GM04503 (cell line): ENCODE measurements around the gene GREM1.
A peak's percentile ranks its signal among the peaks of the same experiment; 100 is the strongest.

ENCODE experiments used
- DNase-seq: peaks from one replicate; pipeline ENCODE4 v3.0.0-alpha.2; 2012; ENCODE audit warnings: low read depth

Gene GREM1

GRCh38 chr15:32730677-32731654, 13.2 kb downstream of the GREM1 start:
- no peak for DNase-seq

- DNase-seq: no peak
Observed at GRCh38 chr15:32732574-32733157, 14.9 kb downstream of the GREM1 start.

GRCh38 chr15:32733281-32733680, 15.5 kb downstream of the GREM1 start:
- no peak for DNase-seq

- DNase-seq: no peak
Observed at GRCh38 chr15:32735989-32736700, 18.3 kb downstream of the GREM1 start.

GRCh38 chr15:32736701-32737061, 18.9 kb downstream of the GREM1 start:
- DNase-seq: no peak

GRCh38 chr15:32737304-32737703, 19.5 kb downstream of the GREM1 start:
- DNase-seq: no peak

- no peak for DNase-seq
Observed at GRCh38 chr15:32738666-32739065, 20.9 kb downstream of the GREM1 start.

- no peak for DNase-seq
Observed at GRCh38 chr15:32739522-32740063, 21.8 kb downstream of the GREM1 start.

- DNase-seq: no peak
Observed at GRCh38 chr15:32743411-32744140, 25.8 kb downstream of the GREM1 start.

GRCh38 chr15:32746116-32746857, 28.5 kb downstream of the GREM1 start:
- no peak for DNase-seq

- DNase-seq: no peak
Observed at GRCh38 chr15:32747921-32748342, 30.1 kb downstream of the GREM1 start.

GRCh38 chr15:32750979-32751378, 33.2 kb downstream of the GREM1 start:
- no peak for DNase-seq

- no peak for DNase-seq
Observed at GRCh38 chr15:32757426-32757825, 39.6 kb downstream of the GREM1 start.

- no peak for DNase-seq
Observed at GRCh38 chr15:32763295-32763694, 45.5 kb downstream of the GREM1 start.

- no peak for DNase-seq
Observed at GRCh38 chr15:32765236-32765635, 47.4 kb downstream of the GREM1 start.

GRCh38 chr15:32766101-32766500, 48.3 kb downstream of the GREM1 start:
- no peak for DNase-seq

- DNase-seq: no peak
Observed at GRCh38 chr15:32767236-32767635, 49.4 kb downstream of the GREM1 start.

- DNase-seq: peak; percentile 99
Observed at GRCh38 chr15:32774022-32774421, 56.2 kb downstream of the GREM1 start.

GRCh38 chr15:32775103-32775502, 57.3 kb downstream of the GREM1 start:
- no peak for DNase-seq

- no peak for DNase-seq
Observed at GRCh38 chr15:32778391-32779176, 60.8 kb downstream of the GREM1 start.
